HEK293 (cell line): Measurements from ENCODE around the gene DRP2.

Experiments
- CTCF ChIA-PET: fragments of 350-600 bp; formaldehyde crosslinking; extraction: SDS; loops from one replicate; lab custom pipeline; 2021; ENCODE audit warnings: antibody characterized with exemption; lab: Yijun Ruan, JAX
- POLR2A ChIA-PET: fragments of 300-600 bp; formaldehyde crosslinking; extraction: SDS; loops from one replicate; lab custom pipeline; 2020; ENCODE audit warnings: antibody characterized with exemption, inconsistent platforms; lab: Yijun Ruan, JAX
- H3K27ac ChIP-seq: fragments of 200-500 bp; sonication (Bioruptor generic); 2 replicates; pipeline ENCODE4 v1.5.1; 2014; ENCODE audit warnings: low read depth, low read length, control low read depth, inconsistent platforms; ENCODE audit errors: extremely low read depth
- H3K36me3 ChIP-seq, 2 experiments: fragments of 200-500 bp in 1 of 2; sonication (Bioruptor generic) in 1 of 2; 1 replicate in 1 of 2; 2 replicates in 1 of 2; pipeline ENCODE4 v1.5.1; 2014 to 2017; ENCODE audit warnings: inconsistent platforms in 2 of 2, low read length in 2 of 2; ENCODE audit not compliant: control insufficient read depth in 2 of 2, insufficient read depth in 1 of 2
- H3K4me1 ChIP-seq: fragments of 200-500 bp; sonication (Bioruptor generic); 2 replicates; pipeline ENCODE4 v1.5.1; 2014; ENCODE audit warnings: mild to moderate bottlenecking, low read length, inconsistent platforms; ENCODE audit not compliant: control insufficient read depth, insufficient read depth
- H3K4me3 ChIP-seq: 2 replicates; pipeline ENCODE4 v1.5.1; 2011; ENCODE audit warnings: low read depth, mild to moderate bottlenecking, control low read depth, low read length, moderate library complexity
- H3K9me3 ChIP-seq: fragments of 200-500 bp; sonication (Bioruptor generic); 2 replicates; pipeline ENCODE4 v1.5.1; 2014; ENCODE audit warnings: low read depth, low read length, inconsistent platforms; ENCODE audit not compliant: control insufficient read depth, insufficient read depth
- BCL6B ChIP-seq: fragments of 450-650 bp; formaldehyde crosslinking; IDR thresholded peaks from 2 replicates; pipeline ENCODE4 v1.5.1; 2017; ENCODE audit warnings: missing biosample characterization, missing genetic modification characterization
- ELK4 ChIP-seq: IDR thresholded peaks from 2 replicates; pipeline ENCODE4 v1.6.1; 2011; ENCODE audit warnings: mild to moderate bottlenecking, low read depth, low read length, borderline replicate concordance
- HOXA7 ChIP-seq: sonication (generic); formaldehyde crosslinking; IDR thresholded peaks from 2 replicates; pipeline ENCODE4 v1.8.1; 2022; ENCODE audit warnings: missing genetic modification reagents, borderline replicate concordance
- MYNN ChIP-seq: fragments of 450-650 bp; formaldehyde crosslinking; IDR thresholded peaks from 2 replicates; pipeline ENCODE4 v1.5.1; 2016; ENCODE audit warnings: missing biosample characterization, missing genetic modification characterization, borderline replicate concordance
- OSR2 ChIP-seq: fragments of 450-650 bp; formaldehyde crosslinking; IDR thresholded peaks from 2 replicates; pipeline ENCODE4 v1.5.1; 2016; ENCODE audit warnings: missing biosample characterization, missing genetic modification characterization
- REPIN1 ChIP-seq: fragments of 450-650 bp; formaldehyde crosslinking; IDR thresholded peaks from 2 replicates; pipeline ENCODE4 v1.5.1; 2017; ENCODE audit warnings: missing biosample characterization, missing genetic modification characterization, low read depth
- YY2 ChIP-seq: fragments of 450-650 bp; formaldehyde crosslinking; IDR thresholded peaks from 2 replicates; pipeline ENCODE4 v1.5.1; 2016; ENCODE audit warnings: missing biosample characterization, missing genetic modification characterization
- ZBTB6 ChIP-seq: fragments of 450-650 bp; formaldehyde crosslinking; IDR thresholded peaks from 2 replicates; pipeline ENCODE4 v1.5.1; 2017; ENCODE audit warnings: missing biosample characterization, missing genetic modification characterization
- ZBTB8A ChIP-seq: fragments of 450-650 bp; formaldehyde crosslinking; IDR thresholded peaks from 2 replicates; pipeline ENCODE4 v1.5.1; 2016; ENCODE audit warnings: missing biosample characterization, missing genetic modification characterization
- ZFHX2 ChIP-seq: fragments of 450-650 bp; formaldehyde crosslinking; conservative IDR thresholded peaks from 2 replicates; pipeline ENCODE4 v1.5.1; 2016; ENCODE audit warnings: missing biosample characterization, missing genetic modification characterization
- ZNF155 ChIP-seq: fragments of 450-650 bp; formaldehyde crosslinking; IDR thresholded peaks from 2 replicates; pipeline ENCODE4 v1.5.1; 2016; ENCODE audit warnings: missing biosample characterization, missing genetic modification characterization
- ZNF169 ChIP-seq: fragments of 450-650 bp; formaldehyde crosslinking; IDR thresholded peaks from 2 replicates; pipeline ENCODE4 v1.5.1; 2016; ENCODE audit warnings: missing biosample characterization, missing genetic modification characterization
- ZNF362 ChIP-seq: fragments of 450-650 bp; formaldehyde crosslinking; IDR thresholded peaks from 2 replicates; pipeline ENCODE4 v1.5.1; 2016; ENCODE audit warnings: missing biosample characterization, missing genetic modification characterization
- ZNF449 ChIP-seq: fragments of 450-650 bp; formaldehyde crosslinking; IDR thresholded peaks from 2 replicates; pipeline ENCODE4 v1.5.1; 2017; ENCODE audit warnings: missing biosample characterization, mild to moderate bottlenecking, missing genetic modification characterization, moderate library complexity
- ZNF530 ChIP-seq: fragments of 450-650 bp; formaldehyde crosslinking; IDR thresholded peaks from 2 replicates; pipeline ENCODE4 v1.5.1; 2016; ENCODE audit warnings: low read depth, missing biosample characterization, missing genetic modification characterization
- ZNF610 ChIP-seq: fragments of 450-650 bp; formaldehyde crosslinking; IDR thresholded peaks from 2 replicates; pipeline ENCODE4 v1.5.1; 2016; ENCODE audit warnings: missing biosample characterization, missing genetic modification characterization, borderline replicate concordance
- ZNF707 ChIP-seq: fragments of 450-650 bp; formaldehyde crosslinking; IDR thresholded peaks from 2 replicates; pipeline ENCODE4 v1.5.1; 2016; ENCODE audit warnings: missing biosample characterization, missing genetic modification characterization
- ZNF768 ChIP-seq: fragments of 450-650 bp; formaldehyde crosslinking; IDR thresholded peaks from 2 replicates; pipeline ENCODE4 v1.5.1; 2018; ENCODE audit warnings: missing biosample characterization, mild to moderate bottlenecking, missing genetic modification characterization
- ZNF776 ChIP-seq: fragments of 450-650 bp; formaldehyde crosslinking; IDR thresholded peaks from 2 replicates; pipeline ENCODE4 v1.5.0; 2017; ENCODE audit warnings: missing biosample characterization, missing genetic modification characterization, borderline replicate concordance
- ZSCAN5A ChIP-seq: fragments of 450-650 bp; formaldehyde crosslinking; IDR thresholded peaks from 2 replicates; pipeline ENCODE4 v1.5.1; 2016; ENCODE audit warnings: missing biosample characterization, missing genetic modification characterization

Gene DRP2

GRCh38 chrX:101231080-101231479, 11.5 kb downstream of the DRP2 start:
- no peak for TF ChIP-seq ZNF169 (tag by site-specific recombination)
- no peak for TF ChIP-seq ZNF768 (tag by site-specific recombination)
- TF ChIP-seq ZBTB8A (tag by site-specific recombination), result no peak
- TF ChIP-seq OSR2 (tag by site-specific recombination), result no peak
- TF ChIP-seq ZNF362, result no peak
- no peak for TF ChIP-seq ZNF610 (tag by site-specific recombination)
- TF ChIP-seq ZNF707 (tag by site-specific recombination), result no peak
- no peak for TF ChIP-seq YY2
- no peak for TF ChIP-seq BCL6B (tag by site-specific recombination)
- no peak for TF ChIP-seq ELK4
- TF ChIP-seq ZNF449 (tag by site-specific recombination), result no peak
- TF ChIP-seq ZNF776, result no peak
- TF ChIP-seq ZSCAN5A (tag by site-specific recombination), result no peak
- TF ChIP-seq ZFHX2 (tag by site-specific recombination), result no peak
- no peaks in the 10 kb centered on the region for H3K9me3 ChIP-seq
- H3K27ac ChIP-seq, result no peak overlapping the region
- H3K4me3 ChIP-seq, result no peak overlapping the region
- H3K4me1 ChIP-seq, result no peaks in the 10 kb centered on the region
- POLR2A ChIA-PET, result no interaction called here
- H3K36me3 ChIP-seq, result no peaks in the 10 kb centered on the region
- CTCF ChIA-PET, result no interaction called here

- H3K27ac ChIP-seq, result no peak overlapping the region
- POLR2A ChIA-PET, result no interaction called here
- H3K9me3 ChIP-seq, result no peaks in the 10 kb centered on the region
- H3K36me3 ChIP-seq, result no peaks in the 10 kb centered on the region
- TF ChIP-seq ZNF530 (tag by site-specific recombination), result no peak
- TF ChIP-seq HOXA7, result no peak
- TF ChIP-seq ZBTB6, result no peak
- no peak for TF ChIP-seq REPIN1
- TF ChIP-seq ZSCAN5A (tag by site-specific recombination), result no peak
- TF ChIP-seq MYNN (tag by site-specific recombination), result no peak
- TF ChIP-seq ZNF155 (tag by site-specific recombination), result no peak
- TF ChIP-seq, all 188 proteins: peak for 0
- CTCF ChIA-PET, result no interaction called here
- Histone ChIP-seq H3K4me1 (no peaks in the 10 kb centered on the region), H3K4me3 (no peak overlapping the region)
Measured at GRCh38 chrX:101232316-101232715, 12.7 kb downstream of the DRP2 start.
